Keratinocyte (primary cell): ENCODE results near the gene TH. TPM values are rescaled to one million over a fixed set of nuclear protein-coding genes. Genes with fewer than 3 reads are reported as not detected.

Source experiments
- DNase-seq: peaks from one replicate; pipeline ENCODE4 v3.0.0-alpha.2; 2011; ENCODE audit warnings: low read depth, missing footprints, low spot score
- FAIRE-seq: peaks from 2 replicates; lab custom pipeline; 2011; peaks lifted over from hg19 to GRCh38; lab: Jason Lieb, UNC
- H2AFZ ChIP-seq: 2 replicates; pipeline ENCODE4 v1.6.0; 2012; ENCODE audit warnings: low read length, control low read depth, inconsistent platforms; ENCODE audit not compliant: control insufficient read depth
- H3K27ac ChIP-seq: 2 replicates; pipeline ENCODE4 v1.5.1; 2011; ENCODE audit warnings: low read length; ENCODE audit not compliant: control insufficient read depth, insufficient read depth
- H3K27me3 ChIP-seq: 3 replicates; pipeline ENCODE4 v1.6.0; 2011; ENCODE audit warnings: low read length; ENCODE audit not compliant: control insufficient read depth, insufficient read depth; ENCODE audit errors: extremely low read depth
- H3K36me3 ChIP-seq, 2 experiments: 2 replicates in 1 of 2; 3 replicates in 1 of 2; pipeline ENCODE4 v1.5.1; 2011; ENCODE audit warnings: low read length in 2 of 2, mild to moderate bottlenecking in 1 of 2; ENCODE audit not compliant: control insufficient read depth in 2 of 2, insufficient read depth in 2 of 2; ENCODE audit errors: extremely low read depth in 1 of 2
- H3K4me1 ChIP-seq: 3 replicates; pipeline ENCODE4 v1.5.1; 2011; ENCODE audit warnings: low read length; ENCODE audit not compliant: control insufficient read depth, insufficient read depth; ENCODE audit errors: extremely low read depth
- H3K4me2 ChIP-seq: 3 replicates; pipeline ENCODE4 v1.6.0; 2011; ENCODE audit warnings: low read depth, low read length; ENCODE audit not compliant: control insufficient read depth, insufficient read depth; ENCODE audit errors: extremely low read depth
- H3K4me3 ChIP-seq, 3 experiments: fragments of 200-600 bp in 1 of 3; sonication (generic) in 1 of 3; 2 replicates in 2 of 3; 3 replicates in 1 of 3; pipeline ENCODE4 v1.5.1; 2011 to 2016; ENCODE audit warnings: low read length in 3 of 3, mild to moderate bottlenecking in 3 of 3, control low read depth in 2 of 3, inconsistent platforms in 1 of 3, low read depth in 1 of 3, mixed read lengths in 1 of 3, mixed run types in 1 of 3, moderate library complexity in 1 of 3; ENCODE audit not compliant: control insufficient read depth in 2 of 3, insufficient read depth in 2 of 3; ENCODE audit errors: extremely low read depth in 1 of 3
- H3K79me2 ChIP-seq: 2 replicates; pipeline ENCODE4 v1.6.0; 2012; ENCODE audit warnings: low read length; ENCODE audit not compliant: control insufficient read depth, insufficient read depth
- H3K9ac ChIP-seq: 3 replicates; pipeline ENCODE4 v1.6.0; 2011; ENCODE audit warnings: low read length; ENCODE audit not compliant: control insufficient read depth, insufficient read depth; ENCODE audit errors: extremely low read depth
- H3K9me1 ChIP-seq: 3 replicates; pipeline ENCODE4 v1.6.0; 2011; ENCODE audit warnings: low read length; ENCODE audit not compliant: control insufficient read depth, insufficient read depth; ENCODE audit errors: extremely low read depth
- H3K9me3 ChIP-seq: 2 replicates; pipeline ENCODE4 v1.5.1; 2012; ENCODE audit warnings: low read depth, low read length; ENCODE audit not compliant: control insufficient read depth
- H4K20me1 ChIP-seq: 3 replicates; pipeline ENCODE4 v1.6.0; 2011; ENCODE audit warnings: low read length; ENCODE audit not compliant: control insufficient read depth, insufficient read depth; ENCODE audit errors: extremely low read depth
- CTCF ChIP-seq, 3 experiments: IDR thresholded peaks in 1 of 3; conservative IDR thresholded peaks in 1 of 3; optimal IDR thresholded peaks in 1 of 3; 2 replicates in 2 of 3; 3 replicates in 1 of 3; pipeline versions ENCODE3 to v1.5.1; 2011; ENCODE audit warnings: low read length in 3 of 3, mild to moderate bottlenecking in 3 of 3, moderate library complexity in 2 of 3, control low read depth in 1 of 3, inconsistent platforms in 1 of 3; ENCODE audit not compliant: insufficient read depth in 2 of 3; ENCODE audit errors: extremely low read depth in 1 of 3
- EZH2 ChIP-seq: IDR thresholded peaks from one replicate; pipeline ENCODE4 v1.6.1; 2012; ENCODE audit warnings: inconsistent platforms, mild to moderate bottlenecking, low read length, moderate library complexity
- dilution Hi-C: fragments of 300-500 bp; cut with MboI; formaldehyde crosslinking; loops from one replicate; pipeline ENCODE4 v1.7.0; 2020; ENCODE audit warnings: low sequenced_read_pairs; ENCODE audit not compliant: extremely low pct_ligation_motif_present
- polyA plus RNA-seq, 5 experiments: library from polyadenylated mRNA; depleted of rRNA in 3 of 5; stranded (reverse) in 3 of 5; stranded (forward) in 1 of 5; unstranded in 1 of 5; fragments of >200 nt; gene quantifications; 1 replicate in 1 of 5; 2 replicates in 3 of 5; 3 replicates in 1 of 5; pipeline versions ENCODE4 v1.2.1 to v1.2.3, GENCODE V29; 2011 to 2012; ENCODE audit warnings: missing spikeins in 2 of 5, low read depth in 1 of 5, low replicate concordance in 1 of 5

TH gene
- polyA plus RNA-seq, 1 donor (not counting 4 experiments of a cell fraction or from before 2014, with no cell fraction given) = 0.50 TPM

GRCh38 chr11:2116680-2117079 lies 54.9 kb downstream of the TH start:
- Histone ChIP-seq H3K79me2 (no peaks in the 10 kb centered on the region), H3K9ac (no peak overlapping the region), H3K27me3 (peaks cover 30% of the 10 kb centered on the region), H2AFZ (no peak overlapping the region), H4K20me1 (no peaks in the 10 kb centered on the region), H3K4me2 (no peak overlapping the region), H3K36me3 (no peaks in the 10 kb centered on the region), H3K4me1 (no peaks in the 10 kb centered on the region), H3K9me1 (no peaks in the 10 kb centered on the region), H3K9me3 (peaks cover 8% of the 10 kb centered on the region), H3K4me3 (no peak overlapping the region), H3K27ac (no peak overlapping the region)
- FAIRE-seq (no peak), DNase-seq (no peak)
- dilution Hi-C loops = no loop called here
- TF ChIP-seq EZH2 = no peak
- TF ChIP-seq CTCF (optimal IDR thresholded peaks at IDR 0.05 in 1 of 3, IDR thresholded peaks at IDR 0.05 in 1 of 3, conservative IDR thresholded peaks at IDR 0.05 in 1 of 3; ENCODE audit: extremely low read depth in 1 of 3, insufficient read depth in 2 of 3, low read length in 3 of 3) = no peak

GRCh38 chr11:2115308-2115707 lies 56.3 kb downstream of the TH start:
- TF ChIP-seq EZH2 (no peak), CTCF (optimal IDR thresholded peaks at IDR 0.05 in 1 of 3, IDR thresholded peaks at IDR 0.05 in 1 of 3, conservative IDR thresholded peaks at IDR 0.05 in 1 of 3; ENCODE audit: extremely low read depth in 1 of 3, insufficient read depth in 2 of 3, low read length in 3 of 3) (no peak)
- Histone ChIP-seq H3K9ac (no peak overlapping the region), H4K20me1 (no peaks in the 10 kb centered on the region), H3K36me3 (no peaks in the 10 kb centered on the region), H3K9me1 (no peaks in the 10 kb centered on the region), H3K4me2 (no peak overlapping the region), H3K79me2 (no peaks in the 10 kb centered on the region), H2AFZ (no peak overlapping the region), H3K27me3 (peaks cover 20% of the 10 kb centered on the region), H3K9me3 (peaks cover 8% of the 10 kb centered on the region), H3K4me3 (no peak overlapping the region), H3K4me1 (no peaks in the 10 kb centered on the region), H3K27ac (no peak overlapping the region)
- no peak for DNase-seq
- dilution Hi-C loops = no loop called here
- FAIRE-seq = no peak
